ENCODE measurements around the gene UBE3C.

GRCh38 chr7:157250605-157251228 is 112.0 kb downstream of the UBE3C start:
- TF ChIP-seq EZH2 (optimal IDR thresholded peaks at IDR 0.05; ENCODE audit: low read depth, low read length) (no peak), EZH2phosphoT487 (IDR thresholded peaks at IDR 0.05; ENCODE audit: low read length) (no peak), CTCF (IDR thresholded peaks at IDR 0.05; ENCODE audit: low read length) (peak; percentile 87)

All from MM.1S (cell line).